ENCODE results near the gene IL17B. TPM values are rescaled to one million over a fixed set of nuclear protein-coding genes. Genes with fewer than 3 reads are reported as not detected.

IL17B gene
- total and polyA plus RNA-seq, 2 experiments from 2014 or later = not detected

DNA sequence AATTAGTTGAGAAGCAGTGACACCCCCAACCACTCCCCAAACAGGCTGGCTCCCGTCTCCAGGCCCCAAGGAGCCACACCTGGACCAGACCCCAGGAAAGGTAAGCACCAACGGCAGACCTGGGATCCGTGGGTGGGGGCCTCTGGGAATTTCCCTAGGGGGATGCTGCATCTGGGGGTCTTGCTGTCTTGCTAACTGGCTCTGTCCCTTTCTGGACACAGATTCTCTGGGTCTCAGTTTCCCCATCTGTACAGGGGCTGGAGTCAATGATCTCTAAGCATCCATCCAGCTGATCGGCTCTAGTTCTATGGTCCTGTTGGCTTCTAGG is 27.9 kb upstream of the IL17B start:
- H3K27me3 Mint-ChIP-seq (ENCODE audit: insufficient read depth, low read depth, poor library complexity) = peaks cover 10% of the 10 kb centered on the region
- peaks cover 6% of the 10 kb centered on the region; the same call in 1 of the 2 replicates for H3K4me1 ChIP-seq (ENCODE audit: insufficient read depth)
- no peaks in the 10 kb centered on the region for H3F3A ChIP-seq (replicated peaks; ENCODE audit: low read depth)
- 0 out of 2 replicates have a peak overlapping the region, but pooled peaks have one; percentile 59 for H2AFZ ChIP-seq
- H3K9me3 Mint-ChIP-seq = no peaks in the 10 kb centered on the region; the same call in 2 of the 3 replicates
- no peak overlapping the region for H3K27ac ChIP-seq (ENCODE audit: low read depth)
- no peaks in the 10 kb centered on the region for H3K36me3 ChIP-seq (ENCODE audit: insufficient read depth)
- ATAC-seq = no peak
- H4K20me1 ChIP-seq (replicated peaks; ENCODE audit: insufficient read depth) = no peaks in the 10 kb centered on the region
- H3K27me3 ChIP-seq (ENCODE audit: insufficient read depth) = no peaks in the 10 kb centered on the region
- H3K9me2 ChIP-seq (ENCODE audit: insufficient read depth) = no peaks in the 10 kb centered on the region
- TF ChIP-seq, protein P1, sequence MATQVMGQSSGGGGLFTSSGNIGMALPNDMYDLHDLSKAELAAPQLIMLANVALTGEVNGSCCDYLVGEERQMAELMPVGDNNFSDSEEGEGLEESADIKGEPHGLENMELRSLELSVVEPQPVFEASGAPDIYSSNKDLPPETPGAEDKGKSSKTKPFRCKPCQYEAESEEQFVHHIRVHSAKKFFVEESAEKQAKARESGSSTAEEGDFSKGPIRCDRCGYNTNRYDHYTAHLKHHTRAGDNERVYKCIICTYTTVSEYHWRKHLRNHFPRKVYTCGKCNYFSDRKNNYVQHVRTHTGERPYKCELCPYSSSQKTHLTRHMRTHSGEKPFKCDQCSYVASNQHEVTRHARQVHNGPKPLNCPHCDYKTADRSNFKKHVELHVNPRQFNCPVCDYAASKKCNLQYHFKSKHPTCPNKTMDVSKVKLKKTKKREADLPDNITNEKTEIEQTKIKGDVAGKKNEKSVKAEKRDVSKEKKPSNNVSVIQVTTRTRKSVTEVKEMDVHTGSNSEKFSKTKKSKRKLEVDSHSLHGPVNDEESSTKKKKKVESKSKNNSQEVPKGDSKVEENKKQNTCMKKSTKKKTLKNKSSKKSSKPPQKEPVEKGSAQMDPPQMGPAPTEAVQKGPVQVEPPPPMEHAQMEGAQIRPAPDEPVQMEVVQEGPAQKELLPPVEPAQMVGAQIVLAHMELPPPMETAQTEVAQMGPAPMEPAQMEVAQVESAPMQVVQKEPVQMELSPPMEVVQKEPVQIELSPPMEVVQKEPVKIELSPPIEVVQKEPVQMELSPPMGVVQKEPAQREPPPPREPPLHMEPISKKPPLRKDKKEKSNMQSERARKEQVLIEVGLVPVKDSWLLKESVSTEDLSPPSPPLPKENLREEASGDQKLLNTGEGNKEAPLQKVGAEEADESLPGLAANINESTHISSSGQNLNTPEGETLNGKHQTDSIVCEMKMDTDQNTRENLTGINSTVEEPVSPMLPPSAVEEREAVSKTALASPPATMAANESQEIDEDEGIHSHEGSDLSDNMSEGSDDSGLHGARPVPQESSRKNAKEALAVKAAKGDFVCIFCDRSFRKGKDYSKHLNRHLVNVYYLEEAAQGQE (IDR thresholded peaks at IDR 0.05; ENCODE audit: unreplicated experiment) = no peak
- no peak for TF ChIP-seq POLR2AphosphoS5 (IDR thresholded peaks at IDR 0.05; ENCODE audit: low read depth)
- no peak for TF ChIP-seq JUNB (IDR thresholded peaks at IDR 0.05; ENCODE audit: unreplicated experiment)
- no peak for TF ChIP-seq EZH2 (IDR thresholded peaks at IDR 0.05; ENCODE audit: low read depth, unreplicated experiment)
- TF ChIP-seq CREB1 (CRISPR knock-in tag; IDR thresholded peaks at IDR 0.05; ENCODE audit: low read depth) = no peak
- TF ChIP-seq STAT1 (IDR thresholded peaks at IDR 0.05; ENCODE audit: unreplicated experiment) = no peak
- TF ChIP-seq, protein P2, sequence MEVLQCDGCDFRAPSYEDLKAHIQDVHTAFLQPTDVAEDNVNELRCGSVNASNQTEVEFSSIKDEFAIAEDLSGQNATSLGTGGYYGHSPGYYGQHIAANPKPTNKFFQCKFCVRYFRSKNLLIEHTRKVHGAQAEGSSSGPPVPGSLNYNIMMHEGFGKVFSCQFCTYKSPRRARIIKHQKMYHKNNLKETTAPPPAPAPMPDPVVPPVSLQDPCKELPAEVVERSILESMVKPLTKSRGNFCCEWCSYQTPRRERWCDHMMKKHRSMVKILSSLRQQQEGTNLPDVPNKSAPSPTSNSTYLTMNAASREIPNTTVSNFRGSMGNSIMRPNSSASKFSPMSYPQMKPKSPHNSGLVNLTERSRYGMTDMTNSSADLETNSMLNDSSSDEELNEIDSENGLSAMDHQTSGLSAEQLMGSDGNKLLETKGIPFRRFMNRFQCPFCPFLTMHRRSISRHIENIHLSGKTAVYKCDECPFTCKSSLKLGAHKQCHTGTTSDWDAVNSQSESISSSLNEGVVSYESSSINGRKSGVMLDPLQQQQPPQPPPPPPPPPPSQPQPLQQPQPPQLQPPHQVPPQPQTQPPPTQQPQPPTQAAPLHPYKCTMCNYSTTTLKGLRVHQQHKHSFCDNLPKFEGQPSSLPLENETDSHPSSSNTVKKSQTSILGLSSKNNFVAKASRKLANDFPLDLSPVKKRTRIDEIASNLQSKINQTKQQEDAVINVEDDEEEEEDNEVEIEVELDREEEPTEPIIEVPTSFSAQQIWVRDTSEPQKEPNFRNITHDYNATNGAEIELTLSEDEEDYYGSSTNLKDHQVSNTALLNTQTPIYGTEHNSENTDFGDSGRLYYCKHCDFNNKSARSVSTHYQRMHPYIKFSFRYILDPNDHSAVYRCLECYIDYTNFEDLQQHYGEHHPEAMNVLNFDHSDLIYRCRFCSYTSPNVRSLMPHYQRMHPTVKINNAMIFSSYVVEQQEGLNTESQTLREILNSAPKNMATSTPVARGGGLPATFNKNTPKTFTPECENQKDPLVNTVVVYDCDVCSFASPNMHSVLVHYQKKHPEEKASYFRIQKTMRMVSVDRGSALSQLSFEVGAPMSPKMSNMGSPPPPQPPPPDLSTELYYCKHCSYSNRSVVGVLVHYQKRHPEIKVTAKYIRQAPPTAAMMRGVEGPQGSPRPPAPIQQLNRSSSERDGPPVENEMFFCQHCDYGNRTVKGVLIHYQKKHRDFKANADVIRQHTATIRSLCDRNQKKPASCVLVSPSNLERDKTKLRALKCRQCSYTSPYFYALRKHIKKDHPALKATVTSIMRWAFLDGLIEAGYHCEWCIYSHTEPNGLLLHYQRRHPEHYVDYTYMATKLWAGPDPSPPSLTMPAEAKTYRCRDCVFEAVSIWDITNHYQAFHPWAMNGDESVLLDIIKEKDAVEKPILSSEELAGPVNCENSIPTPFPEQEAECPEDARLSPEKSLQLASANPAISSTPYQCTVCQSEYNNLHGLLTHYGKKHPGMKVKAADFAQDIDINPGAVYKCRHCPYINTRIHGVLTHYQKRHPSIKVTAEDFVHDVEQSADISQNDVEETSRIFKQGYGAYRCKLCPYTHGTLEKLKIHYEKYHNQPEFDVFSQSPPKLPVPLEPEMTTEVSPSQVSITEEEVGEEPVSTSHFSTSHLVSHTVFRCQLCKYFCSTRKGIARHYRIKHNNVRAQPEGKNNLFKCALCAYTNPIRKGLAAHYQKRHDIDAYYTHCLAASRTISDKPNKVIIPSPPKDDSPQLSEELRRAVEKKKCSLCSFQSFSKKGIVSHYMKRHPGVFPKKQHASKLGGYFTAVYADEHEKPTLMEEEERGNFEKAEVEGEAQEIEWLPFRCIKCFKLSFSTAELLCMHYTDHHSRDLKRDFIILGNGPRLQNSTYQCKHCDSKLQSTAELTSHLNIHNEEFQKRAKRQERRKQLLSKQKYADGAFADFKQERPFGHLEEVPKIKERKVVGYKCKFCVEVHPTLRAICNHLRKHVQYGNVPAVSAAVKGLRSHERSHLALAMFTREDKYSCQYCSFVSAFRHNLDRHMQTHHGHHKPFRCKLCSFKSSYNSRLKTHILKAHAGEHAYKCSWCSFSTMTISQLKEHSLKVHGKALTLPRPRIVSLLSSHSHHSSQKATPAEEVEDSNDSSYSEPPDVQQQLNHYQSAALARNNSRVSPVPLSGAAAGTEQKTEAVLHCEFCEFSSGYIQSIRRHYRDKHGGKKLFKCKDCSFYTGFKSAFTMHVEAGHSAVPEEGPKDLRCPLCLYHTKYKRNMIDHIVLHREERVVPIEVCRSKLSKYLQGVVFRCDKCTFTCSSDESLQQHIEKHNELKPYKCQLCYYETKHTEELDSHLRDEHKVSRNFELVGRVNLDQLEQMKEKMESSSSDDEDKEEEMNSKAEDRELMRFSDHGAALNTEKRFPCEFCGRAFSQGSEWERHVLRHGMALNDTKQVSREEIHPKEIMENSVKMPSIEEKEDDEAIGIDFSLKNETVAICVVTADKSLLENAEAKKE (CRISPR knock-in tag; IDR thresholded peaks at IDR 0.05) = no peak
- TF ChIP-seq NANOG (IDR thresholded peaks at IDR 0.05; ENCODE audit: borderline replicate concordance) = no peak
- TF ChIP-seq EZH2phosphoT487 (IDR thresholded peaks at IDR 0.05; ENCODE audit: unreplicated experiment) = no peak
- no peak for TF ChIP-seq ZNF331 (CRISPR knock-in tag; IDR thresholded peaks at IDR 0.05; ENCODE audit: low read depth)
- TF ChIP-seq, protein P3, sequence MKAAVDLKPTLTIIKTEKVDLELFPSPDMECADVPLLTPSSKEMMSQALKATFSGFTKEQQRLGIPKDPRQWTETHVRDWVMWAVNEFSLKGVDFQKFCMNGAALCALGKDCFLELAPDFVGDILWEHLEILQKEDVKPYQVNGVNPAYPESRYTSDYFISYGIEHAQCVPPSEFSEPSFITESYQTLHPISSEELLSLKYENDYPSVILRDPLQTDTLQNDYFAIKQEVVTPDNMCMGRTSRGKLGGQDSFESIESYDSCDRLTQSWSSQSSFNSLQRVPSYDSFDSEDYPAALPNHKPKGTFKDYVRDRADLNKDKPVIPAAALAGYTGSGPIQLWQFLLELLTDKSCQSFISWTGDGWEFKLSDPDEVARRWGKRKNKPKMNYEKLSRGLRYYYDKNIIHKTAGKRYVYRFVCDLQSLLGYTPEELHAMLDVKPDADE (IDR thresholded peaks at IDR 0.05) = no peak
- no peak for TF ChIP-seq ZNF114 (CRISPR knock-in tag; IDR thresholded peaks at IDR 0.05)
- TF ChIP-seq, protein P4, sequence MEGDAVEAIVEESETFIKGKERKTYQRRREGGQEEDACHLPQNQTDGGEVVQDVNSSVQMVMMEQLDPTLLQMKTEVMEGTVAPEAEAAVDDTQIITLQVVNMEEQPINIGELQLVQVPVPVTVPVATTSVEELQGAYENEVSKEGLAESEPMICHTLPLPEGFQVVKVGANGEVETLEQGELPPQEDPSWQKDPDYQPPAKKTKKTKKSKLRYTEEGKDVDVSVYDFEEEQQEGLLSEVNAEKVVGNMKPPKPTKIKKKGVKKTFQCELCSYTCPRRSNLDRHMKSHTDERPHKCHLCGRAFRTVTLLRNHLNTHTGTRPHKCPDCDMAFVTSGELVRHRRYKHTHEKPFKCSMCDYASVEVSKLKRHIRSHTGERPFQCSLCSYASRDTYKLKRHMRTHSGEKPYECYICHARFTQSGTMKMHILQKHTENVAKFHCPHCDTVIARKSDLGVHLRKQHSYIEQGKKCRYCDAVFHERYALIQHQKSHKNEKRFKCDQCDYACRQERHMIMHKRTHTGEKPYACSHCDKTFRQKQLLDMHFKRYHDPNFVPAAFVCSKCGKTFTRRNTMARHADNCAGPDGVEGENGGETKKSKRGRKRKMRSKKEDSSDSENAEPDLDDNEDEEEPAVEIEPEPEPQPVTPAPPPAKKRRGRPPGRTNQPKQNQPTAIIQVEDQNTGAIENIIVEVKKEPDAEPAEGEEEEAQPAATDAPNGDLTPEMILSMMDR (conservative IDR thresholded peaks at IDR 0.05; ENCODE audit: low read depth in 2 of 2) = no peak
- no peak overlapping the region for H3K4me3 Mint-ChIP-seq
- no peak overlapping the region for H3K4me2 ChIP-seq
- no peak for DNase-seq (ENCODE audit: low spot score)
- H3K4me1 Mint-ChIP-seq = peaks cover 48% of the 10 kb centered on the region
- peak overlapping the region; percentile 50; the same call in 1 of the 2 replicates for H3K27ac Mint-ChIP-seq
- no peak overlapping the region for H3K4me3 ChIP-seq
- H3K79me2 ChIP-seq (replicated peaks; ENCODE audit: insufficient read depth) = no peaks in the 10 kb centered on the region
- no peaks in the 10 kb centered on the region for H3K36me3 Mint-ChIP-seq (ENCODE audit: low read depth)

Data from GM23338 (cell line).